Hepatocyte (in vitro differentiated cells): ENCODE measurements around the gene CRYBG2. TPM values are rescaled to one million over a fixed set of nuclear protein-coding genes. Genes with fewer than 3 reads are reported as not detected.

Source experiments
- DNase-seq: peaks from one replicate; pipeline ENCODE4 v3.0.0-alpha.2; 2016; ENCODE audit warnings: low spot score
- H2AFZ ChIP-seq: fragments of 200-600 bp; sonication (generic); 2 replicates; pipeline ENCODE4 v1.6.0; 2016; ENCODE audit warnings: antibody characterized with exemption, mild to moderate bottlenecking
- H3K27ac ChIP-seq: fragments of 200-600 bp; sonication (generic); 2 replicates; pipeline ENCODE4 v1.5.1; 2016; ENCODE audit warnings: mild to moderate bottlenecking
- H3K27me3 ChIP-seq: fragments of 200-600 bp; sonication (generic); 2 replicates; pipeline ENCODE4 v1.6.1; 2016
- H3K36me3 ChIP-seq: fragments of 200-600 bp; sonication (generic); replicated peaks from 2 replicates; pipeline ENCODE4 v1.5.1; 2016; ENCODE audit warnings: low read depth; ENCODE audit not compliant: insufficient read depth
- H3K4me1 ChIP-seq: fragments of 200-600 bp; sonication (generic); 2 replicates; pipeline ENCODE4 v1.5.1; 2016; ENCODE audit warnings: mild to moderate bottlenecking, moderate library complexity; ENCODE audit not compliant: insufficient read depth
- H3K4me2 ChIP-seq: fragments of 200-600 bp; sonication (generic); 2 replicates; pipeline ENCODE4 v1.6.0; 2016
- H3K4me3 ChIP-seq: fragments of 200-600 bp; sonication (generic); 2 replicates; pipeline ENCODE4 v1.5.1; 2016; ENCODE audit warnings: mild to moderate bottlenecking
- H3K79me2 ChIP-seq: fragments of 200-600 bp; sonication (generic); 2 replicates; pipeline ENCODE4 v1.6.0; 2017; ENCODE audit warnings: mild to moderate bottlenecking
- H3K9me2 ChIP-seq: fragments of 200-600 bp; sonication (generic); replicated peaks from 2 replicates; pipeline ENCODE4 v1.6.0; 2017; ENCODE audit warnings: mild to moderate bottlenecking; ENCODE audit not compliant: insufficient read depth
- H3K9me3 ChIP-seq: fragments of 200-600 bp; sonication (generic); 2 replicates; pipeline ENCODE4 v1.5.1; 2016; ENCODE audit warnings: low read depth, mild to moderate bottlenecking
- H4K20me1 ChIP-seq: fragments of 200-600 bp; sonication (generic); 2 replicates; pipeline ENCODE4 v1.6.0; 2016; ENCODE audit warnings: mild to moderate bottlenecking; ENCODE audit not compliant: insufficient read depth, poor library complexity, severe bottlenecking
- CTCF ChIP-seq: fragments of 200-600 bp; sonication (generic); IDR thresholded peaks from 2 replicates; pipeline ENCODE4 v1.5.1; 2016; ENCODE audit warnings: antibody characterized with exemption, mild to moderate bottlenecking; ENCODE audit not compliant: poor library complexity
- EZH2 ChIP-seq: fragments of 200-600 bp; sonication (generic); IDR thresholded peaks from 2 replicates; pipeline ENCODE4 v1.6.1; 2016; ENCODE audit warnings: antibody characterized with exemption, mild to moderate bottlenecking, borderline replicate concordance
- EZH2phosphoT487 ChIP-seq: fragments of 200-600 bp; sonication (generic); IDR thresholded peaks from one replicate; pipeline ENCODE4 v1.6.1; 2018; ENCODE audit warnings: antibody characterized with exemption, mild to moderate bottlenecking, low read depth, moderate library complexity; ENCODE audit not compliant: unreplicated experiment, severe bottlenecking
- WGBS: methylation state at CpG from one replicate; pipeline ENCODE4 v1.1.6; 2016; ENCODE audit warnings: low lambda C conversion rate; ENCODE audit errors: missing lambda C conversion rate; 5-methylcytosine and 5-hydroxymethylcytosine counted together
- polyA plus RNA-seq: library from polyadenylated mRNA; unstranded; fragments of >200 nt; fragmentation: Nextera tagmentation; extraction: Ambion mirVana; gene quantifications from 2 replicates; pipeline ENCODE4 v1.2.1, GENCODE V29; 2016
- total RNA-seq: library from RNA; depleted of rRNA; stranded (reverse); fragments of >200 nt; gene quantifications from 2 replicates; pipeline ENCODE4 v1.2.3, GENCODE V29; 2014

Gene CRYBG2
- total and polyA plus RNA-seq, 2 experiments from 2014 or later = 15.6 to 20.1 TPM

GRCh38 chr1:26360807-26361604, 7.1 kb upstream of the CRYBG2 start:
- Histone ChIP-seq H3K36me3 (no peaks in the 10 kb centered on the region), H3K79me2 (no peaks in the 10 kb centered on the region), H3K27ac (no peak overlapping the region), H3K4me3 (no peak overlapping the region), H3K4me2 (peak overlapping the region; percentile 91), H2AFZ (no peak overlapping the region), H4K20me1 (no peaks in the 10 kb centered on the region), H3K9me2 (no peaks in the 10 kb centered on the region), H3K4me1 (peaks cover 15% of the 10 kb centered on the region), H3K27me3 (peaks cover 8% of the 10 kb centered on the region), H3K9me3 (no peaks in the 10 kb centered on the region)
- TF ChIP-seq CTCF (no peak), EZH2phosphoT487 (no peak), EZH2 (no peak)
- no peak for DNase-seq
- 82% methylated on average over 27 of the region's 27 CpGs for whole genome bisulfite sequencing

GRCh38 chr1:26359981-26360806, 6.3 kb upstream of the CRYBG2 start:
- 15% methylated on average over 29 of the region's 67 CpGs for WGBS
- H3K36me3 ChIP-seq = no peaks in the 10 kb centered on the region
- H4K20me1 ChIP-seq = no peaks in the 10 kb centered on the region
- peak; percentile 75 for DNase-seq
- peak overlapping the region; percentile 78 for H2AFZ ChIP-seq
- peak overlapping the region; percentile 91 for H3K27ac ChIP-seq
- H3K4me2 ChIP-seq = peak overlapping the region; percentile 91
- no peaks in the 10 kb centered on the region for H3K9me2 ChIP-seq
- H3K4me3 ChIP-seq = no peak overlapping the region
- H3K4me1 ChIP-seq = peaks cover 15% of the 10 kb centered on the region
- no peaks in the 10 kb centered on the region for H3K9me3 ChIP-seq
- TF ChIP-seq EZH2phosphoT487 (no peak), CTCF (no peak), EZH2 (no peak)
- no peaks in the 10 kb centered on the region for H3K79me2 ChIP-seq
- H3K27me3 ChIP-seq = peaks cover 8% of the 10 kb centered on the region

- Histone ChIP-seq H3K4me1 (peaks cover 28% of the 10 kb centered on the region), H3K4me2 (peak overlapping the region; percentile 91), H3K9me2 (no peaks in the 10 kb centered on the region), H4K20me1 (no peaks in the 10 kb centered on the region), H3K4me3 (no peak overlapping the region), H3K36me3 (no peaks in the 10 kb centered on the region), H3K9me3 (no peaks in the 10 kb centered on the region), H3K79me2 (peaks cover under 1% of the 10 kb centered on the region), H2AFZ (no peak overlapping the region), H3K27me3 (peaks cover 8% of the 10 kb centered on the region), H3K27ac (peak overlapping the region; percentile 91)
- peak; percentile 88 for DNase-seq
- WGBS = 50% methylated on average over 15 of the region's 15 CpGs
- no peak for TF ChIP-seq EZH2phosphoT487
- TF ChIP-seq EZH2 = no peak
- no peak for TF ChIP-seq CTCF
Observed at GRCh38 chr1:26358411-26359384, 4.8 kb upstream of the CRYBG2 start.
